ENCODE data around the gene TAF4. TPM values are rescaled to one million over a fixed set of nuclear protein-coding genes. Genes with fewer than 3 reads are reported as not detected.

Gene TAF4
- total and polyA plus RNA-seq, 2 of the 13 experiments (the other 11 are each of a cell fraction or from before 2014, with no cell fraction given), result 5.9 to 12.0 TPM

DNA sequence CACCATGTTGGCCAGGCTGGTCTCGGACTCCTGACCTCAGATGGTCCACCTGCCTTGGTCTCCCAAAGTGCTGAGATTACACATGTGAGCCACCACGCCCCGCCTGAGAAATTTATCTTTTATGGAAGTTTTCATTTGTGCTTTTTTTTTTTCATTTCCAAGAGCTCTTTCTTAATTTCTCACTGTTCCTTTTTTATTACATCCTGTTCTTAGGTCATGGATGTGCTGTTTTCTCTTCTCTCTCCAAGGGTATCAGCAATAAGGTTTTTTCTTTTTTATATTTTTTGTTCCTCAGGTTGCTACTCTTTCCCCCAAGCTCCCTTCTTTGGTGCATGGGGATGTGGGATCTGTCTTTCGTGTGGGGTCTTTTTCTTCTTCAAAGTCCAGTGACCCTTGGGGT lies 35.4 kb upstream of the TAF4 start:
- ChIA-PET POLR2A (interaction anchor here (1.4 kb wide), 1 partner anchor 34 kb away, joined by 3 read pairs; no protein-coding TSS in a partner anchor), CTCF (ENCODE audit: low intra/inter-chr PET ratio, low total read pairs) (no interaction called here)
- H3K4me1 ChIP-seq (ENCODE audit: insufficient read depth, low read length), result peaks cover 13% of the 10 kb centered on the region
- H3K27me3 ChIP-seq (ENCODE audit: control insufficient read depth in 1 of 2, insufficient read depth in 2 of 2, low read length in 2 of 2), result peaks cover 29 to 73% of the 10 kb centered on the region in 2 experiments
- H3K36me3 ChIP-seq (replicated peaks in 1 of 2; ENCODE audit: control insufficient read depth in 1 of 2, insufficient read depth in 2 of 2, low read length in 2 of 2), result no peaks in the 10 kb centered on the region
- intact Hi-C loops (cut with micrococcal nuclease; ENCODE audit: unreplicated experiment), result no loop called here
- no peaks in the 10 kb centered on the region; the same call in 1 of the 2 replicates for H3K9me3 ChIP-seq (ENCODE audit: low read length)
- no peak overlapping the region for H3K4me2 ChIP-seq (ENCODE audit: low read depth, low read length)
- no peak overlapping the region for H3K9ac ChIP-seq (ENCODE audit: insufficient read depth, low read depth, low read length)
- FAIRE-seq (no peak), ATAC-seq (no peak), DNase-seq (ENCODE audit: low spot score) (no peak)
- 35% methylated on average over 4 of the region's 4 CpGs for WGBS (ENCODE audit: low lambda C conversion rate)
- TF ChIP-seq ONECUT2 (CRISPR knock-in tag; IDR thresholded peaks at IDR 0.05) (no peak), ZNF879 (CRISPR knock-in tag; IDR thresholded peaks at IDR 0.05) (no peak), ESRRA (CRISPR knock-in tag; IDR thresholded peaks at IDR 0.05; ENCODE audit: low read depth) (no peak), DRAP1 (CRISPR knock-in tag; IDR thresholded peaks at IDR 0.05) (no peak), ZNF598 (CRISPR knock-in tag; IDR thresholded peaks at IDR 0.05; ENCODE audit: borderline replicate concordance) (no peak), PATZ1 (CRISPR knock-in tag; IDR thresholded peaks at IDR 0.05) (no peak), TIGD3 (CRISPR knock-in tag; IDR thresholded peaks at IDR 0.05; ENCODE audit: borderline replicate concordance) (no peak), ZHX2 (IDR thresholded peaks at IDR 0.05; ENCODE audit: low read depth) (no peak), ZHX2 (CRISPR knock-in tag; IDR thresholded peaks at IDR 0.05; ENCODE audit: borderline replicate concordance) (no peak)
- TF ChIP-seq, protein P1, sequence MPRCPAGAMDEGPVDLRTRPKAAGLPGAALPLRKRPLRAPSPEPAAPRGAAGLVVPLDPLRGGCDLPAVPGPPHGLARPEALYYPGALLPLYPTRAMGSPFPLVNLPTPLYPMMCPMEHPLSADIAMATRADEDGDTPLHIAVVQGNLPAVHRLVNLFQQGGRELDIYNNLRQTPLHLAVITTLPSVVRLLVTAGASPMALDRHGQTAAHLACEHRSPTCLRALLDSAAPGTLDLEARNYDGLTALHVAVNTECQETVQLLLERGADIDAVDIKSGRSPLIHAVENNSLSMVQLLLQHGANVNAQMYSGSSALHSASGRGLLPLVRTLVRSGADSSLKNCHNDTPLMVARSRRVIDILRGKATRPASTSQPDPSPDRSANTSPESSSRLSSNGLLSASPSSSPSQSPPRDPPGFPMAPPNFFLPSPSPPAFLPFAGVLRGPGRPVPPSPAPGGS (CRISPR knock-in tag; IDR thresholded peaks at IDR 0.05), result no peak
- H3K27ac ChIP-seq (ENCODE audit: extremely low read length, insufficient read depth, low read length), result no peak overlapping the region
- no TSS peak for BruUV-seq (replicated peaks)
- no peaks in the 10 kb centered on the region for H3K79me2 ChIP-seq (ENCODE audit: insufficient read depth, low read length)
- no peak overlapping the region for H2AFZ ChIP-seq (ENCODE audit: low read length)
- H3K4me3 ChIP-seq (replicated peaks in 1 of 3; ENCODE audit: insufficient read depth in 1 of 3, low read depth in 2 of 3, low read length in 3 of 3), result no peak overlapping the region
- no peaks in the 10 kb centered on the region; the same call in 1 of the 2 replicates for H4K20me1 ChIP-seq (ENCODE audit: insufficient read depth, low read length)
- in situ Hi-C loops (cut with HindIII; ENCODE audit: extremely low pct_ligation_motif_present, low pct_unique_long_range_greater_than_20kb), result no loop called here

Measured in HepG2 (cell line).